Esophagus squamous epithelium (tissue), 4 donors: ENCODE measurements around the gene ZBED1.

Source experiments
- CTCF ChIP-seq, 6 experiments: fragments of 450-650 bp in 4 of 6; fragments of 200-600 bp in 2 of 6; sonication (generic) in 2 of 6; IDR thresholded peaks; one replicate each; pipeline ENCODE4 v1.5.1; 2016 to 2019; ENCODE audit warnings: antibody characterized with exemption in 6 of 6, mild to moderate bottlenecking in 4 of 6, moderate library complexity in 4 of 6
- POLR2A ChIP-seq, 4 donors: fragments of 450-650 bp; IDR thresholded peaks; one replicate each; pipeline ENCODE4 v1.6.1; 2017; ENCODE audit warnings: antibody characterized with exemption in 4 of 4, mild to moderate bottlenecking in 4 of 4, moderate library complexity in 3 of 4

GRCh38 chrX:2533424-2533823, 32.6 kb upstream of the ZBED1 start:
- no peak for TF ChIP-seq CTCF (IDR thresholded peaks at IDR 0.05)
- no peak for TF ChIP-seq POLR2A (IDR thresholded peaks at IDR 0.05)
